H1 (cell line): ENCODE data around the gene FAM107A. TPM values are rescaled to one million over a fixed set of nuclear protein-coding genes. Genes with fewer than 3 reads are reported as not detected.

Experiments
- CTCF ChIA-PET: fragments of 300-600 bp; sonication (Branson Sonifier 250); formaldehyde crosslinking; loops from one replicate; lab custom pipeline; 2021; ENCODE audit not compliant: partially characterized antibody; lab: Charles Lee
- POLR2A ChIA-PET: fragments of 300-600 bp; sonication (Branson Sonifier 250); formaldehyde crosslinking; loops from one replicate; lab custom pipeline; 2021; ENCODE audit warnings: inconsistent platforms; ENCODE audit not compliant: partially characterized antibody; lab: Charles Lee
- DNase-seq, 2 experiments: peaks; one replicate each; pipeline versions ENCODE4 v3.0.0 to v3.0.0-alpha.2; 2010 to 2022; ENCODE audit warnings: low spot score in 2 of 2, low read depth in 1 of 2, mixed read lengths in 1 of 2
- FAIRE-seq: peaks from 2 replicates; lab custom pipeline; 2011; peaks lifted over from hg19 to GRCh38; lab: Jason Lieb, UNC
- H2AFZ ChIP-seq: 2 replicates; pipeline ENCODE4 v1.8.1; 2012; ENCODE audit warnings: low read length, inconsistent platforms
- H2AK5ac ChIP-seq: 2 replicates; pipeline ENCODE4 v1.6.1; 2013; ENCODE audit warnings: low read depth, low read length
- H2BK120ac ChIP-seq: replicated peaks from 2 replicates; pipeline ENCODE3; 2013; ENCODE audit warnings: low read depth, low read length, inconsistent platforms
- H2BK12ac ChIP-seq: 2 replicates; pipeline ENCODE4 v1.6.1; 2013; ENCODE audit warnings: low read depth, low read length
- H2BK15ac ChIP-seq: 2 replicates; pipeline ENCODE4 v1.6.1; 2013; ENCODE audit warnings: low read length
- H2BK20ac ChIP-seq: 2 replicates; pipeline ENCODE4 v1.6.1; 2013; ENCODE audit warnings: low read length
- H2BK5ac ChIP-seq: 2 replicates; pipeline ENCODE4 v1.6.1; 2013; ENCODE audit warnings: low read depth, low read length
- H3K14ac ChIP-seq: 2 replicates; pipeline ENCODE4 v1.6.1; 2013; ENCODE audit warnings: inconsistent platforms; ENCODE audit not compliant: insufficient read length
- H3K18ac ChIP-seq: 2 replicates; pipeline ENCODE4 v1.6.1; 2013; ENCODE audit warnings: low read length; ENCODE audit errors: extremely low read depth
- H3K23ac ChIP-seq: 2 replicates; pipeline ENCODE4 v1.6.1; 2013; ENCODE audit warnings: inconsistent platforms; ENCODE audit not compliant: insufficient read length
- H3K23me2 ChIP-seq: 2 replicates; pipeline ENCODE4 v1.6.1; 2013; ENCODE audit warnings: low read depth, low read length
- H3K27ac ChIP-seq: 2 replicates; pipeline ENCODE4 v1.6.1; 2011; ENCODE audit warnings: low read depth, low read length, inconsistent platforms
- H3K27me3 ChIP-seq, 4 experiments: replicated peaks in 1 of 4; 1 replicate in 1 of 4; 2 replicates in 3 of 4; pipeline versions ENCODE4 v1.6.1 to v1.8.1; 2011 to 2013; ENCODE audit warnings: low read length in 3 of 4, mild to moderate bottlenecking in 3 of 4, inconsistent platforms in 2 of 4, mixed read lengths in 2 of 4, moderate library complexity in 1 of 4; ENCODE audit not compliant: control insufficient read depth in 3 of 4, insufficient read depth in 3 of 4; ENCODE audit errors: extremely low read depth in 1 of 4
- H3K36me3 ChIP-seq, 4 experiments: 2 replicates each; pipeline versions ENCODE4 v1.6.1 to v1.8.1; 2011 to 2013; ENCODE audit warnings: mild to moderate bottlenecking in 4 of 4, low read length in 3 of 4, moderate library complexity in 2 of 4, control low read depth in 1 of 4, inconsistent platforms in 1 of 4; ENCODE audit not compliant: insufficient read depth in 4 of 4, control insufficient read depth in 2 of 4
- H3K4ac ChIP-seq: replicated peaks from 2 replicates; pipeline ENCODE3; 2013; ENCODE audit warnings: low read length, low read depth, mixed read lengths, inconsistent platforms; ENCODE audit not compliant: insufficient read length
- H3K4me1 ChIP-seq, 4 experiments: replicated peaks in 1 of 4; 1 replicate in 1 of 4; 2 replicates in 3 of 4; pipeline versions ENCODE4 v1.6.1 to v1.8.1; 2011 to 2013; ENCODE audit warnings: low read length in 3 of 4, inconsistent platforms in 2 of 4, mixed read lengths in 1 of 4; ENCODE audit not compliant: insufficient read depth in 4 of 4, control insufficient read depth in 3 of 4
- H3K4me2 ChIP-seq, 2 experiments: 2 replicates each; pipeline versions ENCODE4 v1.6.1 to v1.8.1; 2011 to 2013; ENCODE audit warnings: low read depth in 2 of 2, low read length in 2 of 2, control low read depth in 1 of 2, inconsistent platforms in 1 of 2, mild to moderate bottlenecking in 1 of 2; ENCODE audit not compliant: insufficient read depth in 1 of 2
- H3K4me3 ChIP-seq, 4 experiments: fragments of 200-600, 300-600 bp in 1 of 4; sonication (generic), shearing (Covaris generic), sonication (Bioruptor Twin) in 1 of 4; 2 replicates each; pipeline versions ENCODE4 v1.5.1 to v1.8.1; 2011 to 2016; ENCODE audit warnings: low read length in 4 of 4, low read depth in 3 of 4, control low read depth in 2 of 4, inconsistent platforms in 2 of 4, mild to moderate bottlenecking in 2 of 4, mixed read lengths in 1 of 4, moderate library complexity in 1 of 4; ENCODE audit not compliant: insufficient read depth in 2 of 4; ENCODE audit errors: extremely low read depth in 1 of 4
- H3K56ac ChIP-seq: replicated peaks from 2 replicates; pipeline ENCODE3; 2013; ENCODE audit warnings: low read depth, mild to moderate bottlenecking, mixed read lengths, low read length, inconsistent platforms; ENCODE audit not compliant: insufficient read length
- H3K79me1 ChIP-seq: 2 replicates; pipeline ENCODE4 v1.6.1; 2013; ENCODE audit warnings: low read depth, low read length, control low read depth
- H3K79me2 ChIP-seq, 2 experiments: 2 replicates each; pipeline versions ENCODE4 v1.6.1 to v1.8.1; 2012 to 2013; ENCODE audit warnings: low read length in 2 of 2, mild to moderate bottlenecking in 2 of 2, inconsistent platforms in 1 of 2; ENCODE audit not compliant: insufficient read depth in 2 of 2, control insufficient read depth in 1 of 2
- H3K9ac ChIP-seq, 4 experiments: replicated peaks in 1 of 4; 1 replicate in 1 of 4; 2 replicates in 3 of 4; pipeline versions ENCODE4 v1.6.1 to v1.8.1; 2011 to 2013; ENCODE audit warnings: low read depth in 3 of 4, low read length in 3 of 4, control low read depth in 2 of 4, mild to moderate bottlenecking in 2 of 4, moderate library complexity in 2 of 4, inconsistent platforms in 1 of 4; ENCODE audit errors: extremely low read depth in 1 of 4
- H3K9me3 ChIP-seq, 2 experiments: 2 replicates each; pipeline versions ENCODE4 v1.6.1 to v1.8.1; 2012 to 2013; ENCODE audit warnings: mild to moderate bottlenecking in 2 of 2, moderate library complexity in 2 of 2, control low read depth in 1 of 2, inconsistent platforms in 1 of 2, low read depth in 1 of 2, low read length in 1 of 2, mixed read lengths in 1 of 2; ENCODE audit not compliant: insufficient read depth in 2 of 2
- H4K20me1 ChIP-seq, 2 experiments: replicated peaks in 1 of 2; 2 replicates each; pipeline versions ENCODE3 to v1.8.1; 2011 to 2013; ENCODE audit warnings: inconsistent platforms in 2 of 2, low read length in 2 of 2, mild to moderate bottlenecking in 1 of 2; ENCODE audit not compliant: insufficient read depth in 2 of 2, control insufficient read depth in 1 of 2
- H4K5ac ChIP-seq: 2 replicates; pipeline ENCODE4 v1.6.1; 2013; ENCODE audit warnings: low read length, low read depth, mixed read lengths, inconsistent platforms; ENCODE audit not compliant: insufficient read length
- H4K8ac ChIP-seq: 2 replicates; pipeline ENCODE4 v1.8.0; 2013; ENCODE audit warnings: mild to moderate bottlenecking, moderate library complexity, low read length, inconsistent platforms; ENCODE audit not compliant: insufficient read depth; ENCODE audit errors: extremely low read depth
- H4K91ac ChIP-seq: replicated peaks from 2 replicates; pipeline ENCODE3; 2013; ENCODE audit warnings: low read length, mixed read lengths, inconsistent platforms; ENCODE audit not compliant: insufficient read length
- CREB1 ChIP-seq: IDR thresholded peaks from 2 replicates; pipeline ENCODE4 v1.6.1; 2012; ENCODE audit warnings: inconsistent platforms
- GTF2F1 ChIP-seq: IDR thresholded peaks from 2 replicates; pipeline ENCODE4 v1.6.1; 2012; ENCODE audit warnings: low read depth, low read length, improper control_type of control experiment, borderline replicate concordance
- JUND ChIP-seq: IDR thresholded peaks from 2 replicates; pipeline ENCODE4 v1.6.1; 2011; ENCODE audit warnings: mild to moderate bottlenecking, improper control_type of control experiment, low read length
- TAF1 ChIP-seq: IDR thresholded peaks from 2 replicates; pipeline ENCODE4 v1.6.1; 2011; ENCODE audit warnings: mild to moderate bottlenecking, low read depth, low read length
- WGBS, 2 experiments: shearing (Covaris generic) in 1 of 2; methylation state at CpG; one replicate each; pipeline versions ENCODE4 v1.1.6 to v1.1.7; 2013 to 2015; ENCODE audit warnings: low lambda C conversion rate in 2 of 2, mixed read lengths in 2 of 2, inconsistent platforms in 1 of 2, low coverage in 1 of 2, missing lambda C conversion rate in 1 of 2; ENCODE audit not compliant: insufficient replicate concordance in 2 of 2, insufficient coverage in 1 of 2, insufficient read length in 1 of 2; ENCODE audit errors: extremely low coverage in 1 of 2, missing lambda C conversion rate in 1 of 2; 5-methylcytosine and 5-hydroxymethylcytosine counted together
- polyA plus RNA-seq, 7 experiments: library from polyadenylated mRNA; depleted of rRNA in 3 of 7; stranded (reverse) in 5 of 7; unstranded in 2 of 7; fragments of >200 nt in 5 of 7; fragments of 200-250 nt in 2 of 7; gene quantifications; 1 replicate in 5 of 7; 2 replicates in 1 of 7; 4 replicates in 1 of 7; pipeline versions ENCODE4 v1.2.1 to v1.2.3, GENCODE V29; 2011 to 2013; ENCODE audit warnings: missing spikeins in 2 of 7, mixed read lengths in 2 of 7
- total RNA-seq: library from RNA; stranded (reverse); fragmentation: NEBNext Ultra II Directional; extraction: Animal tissue kit (Norgen Biotek cat#: 25700); gene quantifications from 2 replicates; pipeline ENCODE4 v1.2.1, GENCODE V29; 2021

The FAM107A gene
- total and polyA plus RNA-seq, 2 of the 8 experiments (the other 6 are each of a cell fraction or from before 2014, with no cell fraction given), result 0.51 to 0.65 TPM

DNA sequence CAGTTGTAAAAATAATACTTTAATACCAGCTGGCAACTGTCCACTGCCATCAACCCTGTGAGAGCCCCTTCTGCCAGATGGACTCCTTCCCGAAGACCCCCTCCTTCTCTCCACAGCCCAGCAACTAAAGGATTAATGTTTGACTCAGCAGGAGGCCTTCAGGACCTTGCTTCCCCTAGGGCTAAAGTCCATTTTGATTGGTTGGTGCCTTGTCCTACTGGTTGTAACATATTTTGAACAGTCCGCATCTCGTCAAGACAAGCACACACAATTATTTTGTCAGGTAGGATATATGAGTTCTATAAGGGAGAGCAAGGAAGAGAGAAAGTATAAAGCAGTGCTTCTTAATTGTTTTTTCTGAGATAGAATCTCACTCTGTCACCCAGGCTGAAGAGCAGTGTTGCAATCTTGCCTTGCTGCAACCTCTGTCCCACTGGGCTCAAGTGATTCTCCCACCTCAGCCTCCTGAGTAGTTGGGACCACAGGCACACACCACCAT is 58.9 kb downstream of the FAM107A start:
- Histone ChIP-seq H4K5ac (no peak overlapping the region), H4K8ac (no peak overlapping the region), H3K9ac (no peak overlapping the region), H4K91ac (no peak overlapping the region), H3K27ac (no peak overlapping the region), H3K79me1 (no peaks in the 10 kb centered on the region), H2AK5ac (no peak overlapping the region), H3K27me3 (no peaks in the 10 kb centered on the region; a peak in 1 of 7 replicates), H3K9me3 (no peaks in the 10 kb centered on the region), H2BK20ac (no peak overlapping the region), H2BK15ac (no peak overlapping the region), H3K79me2 (no peaks in the 10 kb centered on the region), H3K18ac (no peak overlapping the region), H3K4me3 (no peak overlapping the region), H2BK120ac (no peak overlapping the region), H3K56ac (no peak overlapping the region)
- CTCF ChIA-PET, result interaction anchor here (0.6 to 6.6 kb wide), 5 partner anchors 11 to 212 kb away, joined by 3 to 64 read pairs (median 5); partner anchors contain the start of genes HTD2 and KCTD6
- POLR2A ChIA-PET, result no interaction called here
- FAIRE-seq, result no peak
- TF ChIP-seq JUND (no peak), CREB1 (no peak), GTF2F1 (no peak), TAF1 (no peak)
- TF ChIP-seq, all 59 proteins: peak for 0
- H3K4me1 ChIP-seq, result peaks cover 0 to 7% (median 5%) of the 10 kb centered on the region in 4 experiments; a peak in 5 of 7 replicates
- 81% methylated on average over 3 of the region's 3 CpGs; no CpG with 5 or more reads in 1 of the 2 experiments for WGBS, 2 experiments
- H3K23ac ChIP-seq, result no peak overlapping the region
- no peak overlapping the region for H3K4ac ChIP-seq
- no peak overlapping the region for H3K4me2 ChIP-seq
- H2BK12ac ChIP-seq, result no peak overlapping the region
- no peak overlapping the region for H2BK5ac ChIP-seq
- no peaks in the 10 kb centered on the region for H4K20me1 ChIP-seq
- H3K23me2 ChIP-seq, result no peaks in the 10 kb centered on the region
- no peak overlapping the region for H3K14ac ChIP-seq
- H2AFZ ChIP-seq, result no peak overlapping the region
- DNase-seq, result no peak
- no peaks in the 10 kb centered on the region for H3K36me3 ChIP-seq
